Common myeloid progenitor, CD34-positive (primary cell): ENCODE results near the gene MME.
"Not testable (repeated sequence)": the region's sequence is repeated elsewhere in the genome, so short reads cannot be mapped to it uniquely, and the experiment has no call there.

Source experiments
- CTCF ChIA-PET: fragments of 350-600 bp; sonication (Branson Sonifier 250); formaldehyde crosslinking; loops from one replicate; lab custom pipeline; 2021; ENCODE audit warnings: antibody characterized with exemption; lab: Charles Lee
- POLR2A ChIA-PET: fragments of 350-600 bp; sonication (Branson Sonifier 250); formaldehyde crosslinking; loops from one replicate; lab custom pipeline; 2021; ENCODE audit warnings: antibody characterized with exemption; lab: Charles Lee
- DNase-seq, 3 donors: peaks; one replicate each; pipeline versions ENCODE4 v3.0.0 to v3.0.0-alpha.2; 2013
- H3K27ac ChIP-seq, 2 experiments: 1 replicate in 1 of 2; 2 replicates in 1 of 2; pipeline ENCODE4 v1.7.0; 2013; ENCODE audit warnings: inconsistent platforms in 2 of 2, low read length in 2 of 2, mild to moderate bottlenecking in 2 of 2, low read depth in 1 of 2, moderate library complexity in 1 of 2; ENCODE audit not compliant: severe bottlenecking in 2 of 2, insufficient read depth in 1 of 2, poor library complexity in 1 of 2
- H3K27me3 ChIP-seq, 5 experiments: replicated peaks in 2 of 5; 1 replicate in 3 of 5; 2 replicates in 2 of 5; pipeline versions ENCODE4 v1.6.1 to v1.7.0; 2013; ENCODE audit warnings: low read length in 4 of 5, mild to moderate bottlenecking in 2 of 5, moderate library complexity in 2 of 5, inconsistent platforms in 1 of 5; ENCODE audit not compliant: insufficient read depth in 5 of 5, control insufficient read depth in 4 of 5
- H3K36me3 ChIP-seq, 4 experiments: 1 replicate in 2 of 4; 2 replicates in 2 of 4; pipeline versions ENCODE4 v1.6.1 to v1.7.0; 2013; ENCODE audit warnings: low read length in 3 of 4, control low read depth in 1 of 4, mild to moderate bottlenecking in 1 of 4; ENCODE audit not compliant: control insufficient read depth in 4 of 4, insufficient read depth in 4 of 4
- H3K4me1 ChIP-seq, 4 experiments: 1 replicate in 3 of 4; 2 replicates in 1 of 4; pipeline versions ENCODE4 v1.6.1 to v1.7.1; 2013; ENCODE audit warnings: low read length in 3 of 4, mild to moderate bottlenecking in 3 of 4, control low read depth in 1 of 4, inconsistent platforms in 1 of 4, moderate library complexity in 1 of 4; ENCODE audit not compliant: control insufficient read depth in 4 of 4, insufficient read depth in 4 of 4; ENCODE audit errors: control extremely low read depth in 1 of 4
- H3K4me3 ChIP-seq, 7 experiments: 1 replicate in 4 of 7; 2 replicates in 3 of 7; pipeline versions ENCODE4 v1.5.1 to v1.7.0; 2013; ENCODE audit warnings: mild to moderate bottlenecking in 7 of 7, low read length in 6 of 7, moderate library complexity in 6 of 7, inconsistent platforms in 2 of 7, low read depth in 2 of 7, control low read depth in 1 of 7; ENCODE audit not compliant: insufficient read depth in 4 of 7, control insufficient read depth in 1 of 7; ENCODE audit errors: extremely low read depth in 1 of 7
- H3K9me3 ChIP-seq, 5 experiments: 1 replicate in 4 of 5; 2 replicates in 1 of 5; pipeline versions ENCODE4 v1.6.1 to v1.7.1; 2013; ENCODE audit warnings: low read length in 4 of 5, mild to moderate bottlenecking in 2 of 5, inconsistent platforms in 1 of 5, low read depth in 1 of 5, moderate library complexity in 1 of 5; ENCODE audit not compliant: control insufficient read depth in 4 of 5, insufficient read depth in 2 of 5; ENCODE audit errors: control extremely low read depth in 1 of 5
- WGBS: methylation state at CpG from one replicate; pipeline ENCODE4 v1.1.5; 2013; ENCODE audit not compliant: insufficient coverage; 5-methylcytosine and 5-hydroxymethylcytosine counted together

MME gene

DNA sequence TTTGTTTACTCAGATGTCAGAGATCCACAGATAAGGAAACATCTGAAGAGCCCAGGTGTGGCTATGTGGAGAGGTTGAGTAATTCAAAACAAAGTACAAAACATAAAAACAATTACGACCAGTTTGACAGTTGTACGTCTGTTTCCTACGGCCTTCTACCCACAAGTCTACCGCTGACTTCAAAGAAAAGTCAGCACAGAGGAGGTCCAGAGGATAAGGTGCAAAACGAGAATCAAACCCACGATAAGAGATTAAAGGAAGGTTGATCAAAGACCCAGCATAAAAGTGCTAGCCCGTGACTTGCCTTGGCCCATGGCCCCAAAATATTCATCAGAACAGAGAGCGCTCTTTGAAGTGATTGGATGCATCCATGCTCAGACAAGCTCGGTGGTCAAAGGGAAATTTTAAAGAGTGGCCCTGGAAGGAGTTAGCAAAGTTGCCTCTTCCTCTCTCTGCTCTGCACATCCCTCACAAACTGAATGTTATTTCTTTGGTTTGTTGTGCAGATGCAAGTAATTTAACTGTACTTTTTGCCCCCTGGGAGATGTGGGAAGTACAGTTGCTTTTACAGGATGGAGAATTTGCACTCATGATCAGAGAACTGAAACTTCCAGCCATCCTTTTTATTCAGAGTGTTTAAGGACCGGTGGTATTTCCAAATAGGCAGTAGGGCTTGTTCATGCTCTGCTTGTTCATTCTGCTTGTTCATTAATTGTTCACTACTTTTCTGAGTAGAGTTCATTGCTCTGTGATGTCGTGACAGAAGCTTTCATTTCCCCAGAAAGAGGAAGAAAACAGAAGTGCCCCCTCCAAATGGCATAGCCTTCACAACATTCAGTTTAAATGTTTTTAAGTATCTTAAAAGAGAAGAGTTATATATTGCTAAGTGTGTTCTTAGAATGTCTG is 31.1 kb downstream of the MME start:
- Histone ChIP-seq H3K4me1 (peaks cover 6 to 13% (median 9%) of the 10 kb centered on the region in 4 experiments), H3K4me3 (no peak overlapping the region), H3K27me3 (no peaks in the 10 kb centered on the region), H3K27ac (no peak overlapping the region), H3K9me3 (no peaks in the 10 kb centered on the region), H3K36me3 (no peaks in the 10 kb centered on the region)
- POLR2A ChIA-PET = no interaction called here
- peak in 2 of 3 donors; percentile 34 to 51 for DNase-seq
- 91% methylated on average over 4 of the region's 11 CpGs for WGBS
- CTCF ChIA-PET = no interaction called here

DNA sequence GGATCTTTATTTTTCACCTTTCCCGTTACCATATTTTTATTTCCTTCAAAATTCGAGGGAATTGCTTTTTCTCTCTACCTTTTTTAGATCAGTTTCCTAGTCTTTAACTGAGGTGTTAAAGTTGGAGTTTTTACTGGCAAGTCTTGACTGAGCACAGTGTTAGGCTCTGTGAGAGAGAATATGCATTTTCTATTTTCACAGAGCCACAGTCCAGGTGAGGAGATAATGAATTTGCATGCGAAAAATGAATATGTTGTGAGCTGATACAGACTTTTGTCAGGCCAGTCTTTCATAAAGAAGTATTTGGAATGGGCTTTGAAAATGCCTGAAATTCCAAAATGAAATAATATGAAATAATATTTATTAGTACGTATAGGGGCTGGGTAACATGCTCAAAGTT is 31.9 kb downstream of the MME start:
- no peak for DNase-seq
- Histone ChIP-seq H3K4me3 (no peak overlapping the region), H3K9me3 (no peaks in the 10 kb centered on the region), H3K27me3 (no peaks in the 10 kb centered on the region), H3K36me3 (no peaks in the 10 kb centered on the region), H3K27ac (no peak overlapping the region), H3K4me1 (peaks cover 6 to 13% (median 9%) of the 10 kb centered on the region in 4 experiments)
- WGBS = no CpG with 5 or more reads among the region's 4 CpGs
- CTCF ChIA-PET = no interaction called here
- POLR2A ChIA-PET = no interaction called here

DNA sequence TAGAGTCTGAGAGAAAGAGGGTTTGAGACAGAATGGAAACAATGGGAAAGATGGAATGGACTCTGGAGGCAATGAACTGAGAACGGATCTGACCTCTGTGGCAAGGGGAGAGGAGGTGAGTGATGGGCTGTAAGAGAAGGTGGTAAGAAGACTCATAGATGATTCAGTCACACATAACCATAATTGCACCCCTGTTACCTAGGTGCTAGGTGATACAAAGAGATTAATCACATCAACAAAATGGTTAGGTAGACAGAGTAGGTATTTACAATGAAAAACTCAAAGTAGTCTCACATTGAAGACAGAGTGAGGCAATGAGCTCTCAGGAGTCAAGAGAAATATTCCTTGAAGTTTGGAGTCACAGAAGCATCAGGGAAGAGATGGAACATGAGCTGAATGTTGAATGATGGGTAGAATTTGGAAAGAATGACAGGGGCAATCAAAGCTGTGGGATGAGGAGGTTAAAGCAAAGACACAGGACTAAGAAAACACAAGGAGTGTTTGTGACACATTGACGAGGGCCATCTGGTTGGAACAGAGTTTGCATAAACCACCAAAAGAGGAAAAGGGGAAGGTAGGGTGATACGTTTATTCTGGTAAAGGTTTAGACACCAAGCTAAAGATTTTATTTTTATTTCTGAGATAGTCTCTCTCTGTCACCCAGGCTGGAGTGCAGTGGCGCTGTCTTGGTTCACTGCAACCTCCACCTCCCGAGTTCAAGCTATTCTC is 32.7 kb downstream of the MME start:
- no peaks in the 10 kb centered on the region for H3K36me3 ChIP-seq
- H3K27me3 ChIP-seq = no peaks in the 10 kb centered on the region
- no peak overlapping the region for H3K27ac ChIP-seq
- ChIA-PET POLR2A (no interaction called here), CTCF (interaction anchor here (0.7 to 1.4 kb wide), 2 partner anchors 10 to 26 kb away, joined by 3 read pairs; no protein-coding TSS in a partner anchor)
- peaks cover 8 to 16% (median 9%) of the 10 kb centered on the region in 4 experiments for H3K4me1 ChIP-seq
- DNase-seq = peak in 2 of 3 donors; percentile 30 to 43
- WGBS = 58% methylated on average over 4 of the region's 5 CpGs
- no peaks in the 10 kb centered on the region for H3K9me3 ChIP-seq
- no peak overlapping the region for H3K4me3 ChIP-seq

DNA sequence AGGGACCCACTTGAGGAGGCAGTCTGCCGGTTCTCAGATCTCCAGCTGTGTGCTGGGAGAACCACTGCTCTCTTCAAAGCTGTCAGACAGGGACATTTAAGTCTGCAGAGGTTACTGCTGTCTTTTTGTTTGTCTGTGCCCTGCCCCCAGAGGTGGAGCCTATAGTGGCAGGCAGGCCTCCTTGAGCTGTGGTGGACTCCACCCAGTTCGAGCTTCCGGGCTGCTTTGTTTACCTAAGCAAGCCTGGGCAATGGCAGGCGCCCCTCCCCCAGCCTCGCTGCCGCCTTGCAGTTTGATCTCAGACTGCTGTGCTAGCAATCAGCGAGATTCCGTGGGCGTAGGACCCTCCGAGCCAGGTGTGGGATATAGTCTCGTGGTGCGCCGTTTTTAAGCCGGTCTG is 44.6 kb downstream of the MME start:
- no CpG with 5 or more reads among the region's 14 CpGs for WGBS
- POLR2A ChIA-PET, CTCF ChIA-PET: not testable (repeated sequence)

DNA sequence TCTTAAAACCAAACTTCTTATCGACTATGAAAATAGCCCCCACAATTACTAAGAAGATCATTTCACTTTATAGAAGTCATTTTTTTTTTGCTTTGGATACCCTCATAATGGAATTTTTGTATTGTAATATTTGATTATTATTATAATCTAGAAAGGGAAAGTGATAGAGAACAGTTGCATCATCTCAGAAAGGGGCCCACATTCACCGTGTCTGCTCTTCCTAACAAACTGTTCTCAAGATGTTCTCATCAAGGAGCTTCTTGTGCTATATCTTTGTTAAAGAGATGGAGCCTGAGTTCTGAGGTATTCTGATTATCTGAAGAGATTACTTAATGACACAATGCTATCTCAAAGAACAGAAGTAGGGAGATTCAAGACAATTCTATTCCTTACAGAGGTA is 49.3 kb downstream of the MME start:
- CTCF ChIA-PET = interaction anchor here (1.3 kb wide), 1 partner anchor 26 kb away, joined by 3 read pairs; no protein-coding TSS in a partner anchor
- Histone ChIP-seq H3K27ac (no peak overlapping the region), H3K9me3 (no peaks in the 10 kb centered on the region), H3K36me3 (no peaks in the 10 kb centered on the region), H3K4me1 (peaks cover 0 to 3% (median 0%) of the 10 kb centered on the region in 4 experiments), H3K4me3 (no peak overlapping the region), H3K27me3 (no peaks in the 10 kb centered on the region)
- POLR2A ChIA-PET = no interaction called here
- WGBS = no CpG with 5 or more reads among the region's 2 CpGs
- no peak for DNase-seq

More for the DNA sequence above, 44.6 kb downstream of the MME start:
- not testable (repeated sequence) for DNase-seq, H3K4me3 ChIP-seq, H3K4me1 ChIP-seq, H3K36me3 ChIP-seq, H3K9me3 ChIP-seq, H3K27me3 ChIP-seq, H3K27ac ChIP-seq

DNA sequence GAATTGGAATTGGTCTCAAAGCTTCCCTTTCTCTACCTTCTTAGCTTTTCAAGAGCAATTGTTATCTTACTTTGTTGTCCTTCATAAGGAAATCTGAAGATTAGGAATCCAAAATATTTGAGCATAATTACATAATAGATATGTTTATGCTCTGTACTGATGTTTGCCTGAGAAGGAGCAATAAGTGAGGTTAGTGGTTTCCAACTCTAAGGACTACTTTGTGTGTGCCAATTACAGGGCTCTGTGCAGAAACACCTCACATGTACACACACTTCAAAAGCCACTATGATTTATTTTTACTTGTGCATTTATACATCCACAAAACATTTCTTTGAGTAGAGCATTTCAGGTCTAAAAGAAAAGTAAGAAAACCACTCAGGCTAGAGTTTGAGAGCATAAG is 49.9 kb downstream of the MME start:
- ChIA-PET POLR2A (no interaction called here), CTCF (interaction anchor here (1.3 kb wide), 1 partner anchor 26 kb away, joined by 3 read pairs; no protein-coding TSS in a partner anchor)
- peaks cover 0 to 3% (median 0%) of the 10 kb centered on the region in 4 experiments for H3K4me1 ChIP-seq
- H3K9me3 ChIP-seq = no peaks in the 10 kb centered on the region
- no peak overlapping the region for H3K27ac ChIP-seq
- no peaks in the 10 kb centered on the region for H3K27me3 ChIP-seq
- DNase-seq = no peak
- H3K4me3 ChIP-seq = no peak overlapping the region
- H3K36me3 ChIP-seq = no peaks in the 10 kb centered on the region

DNA sequence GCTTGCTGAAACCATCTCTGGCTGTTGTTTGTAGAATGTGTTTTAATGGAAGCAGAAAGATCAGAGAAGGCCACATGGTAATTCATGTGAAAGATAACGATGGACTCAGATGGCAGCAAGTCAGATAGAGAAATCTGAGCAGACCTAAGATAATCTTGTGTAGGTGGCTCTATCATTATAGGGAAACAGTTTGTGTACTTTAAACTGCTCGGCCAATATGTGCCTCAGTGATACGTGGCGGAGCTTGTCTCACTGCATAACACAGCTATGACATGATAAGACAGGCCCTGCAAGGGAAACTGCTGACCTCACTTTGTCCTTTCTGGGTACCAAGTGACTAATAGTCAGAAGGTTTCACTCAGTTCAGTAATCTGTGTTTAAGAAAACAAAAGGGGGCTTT is 51.0 kb downstream of the MME start:
- CTCF ChIA-PET = no interaction called here
- Histone ChIP-seq H3K27me3 (no peaks in the 10 kb centered on the region), H3K4me1 (peaks cover 0 to 3% (median 0%) of the 10 kb centered on the region in 4 experiments), H3K36me3 (no peaks in the 10 kb centered on the region), H3K27ac (no peak overlapping the region), H3K4me3 (no peak overlapping the region), H3K9me3 (no peaks in the 10 kb centered on the region)
- POLR2A ChIA-PET = no interaction called here
- whole genome bisulfite sequencing = 97% methylated on average over 4 of the region's 4 CpGs
- DNase-seq = peak in 1 of 3 donors; percentile 6
